ENCODE results near the gene LRRC27.

The LRRC27 gene

DNA sequence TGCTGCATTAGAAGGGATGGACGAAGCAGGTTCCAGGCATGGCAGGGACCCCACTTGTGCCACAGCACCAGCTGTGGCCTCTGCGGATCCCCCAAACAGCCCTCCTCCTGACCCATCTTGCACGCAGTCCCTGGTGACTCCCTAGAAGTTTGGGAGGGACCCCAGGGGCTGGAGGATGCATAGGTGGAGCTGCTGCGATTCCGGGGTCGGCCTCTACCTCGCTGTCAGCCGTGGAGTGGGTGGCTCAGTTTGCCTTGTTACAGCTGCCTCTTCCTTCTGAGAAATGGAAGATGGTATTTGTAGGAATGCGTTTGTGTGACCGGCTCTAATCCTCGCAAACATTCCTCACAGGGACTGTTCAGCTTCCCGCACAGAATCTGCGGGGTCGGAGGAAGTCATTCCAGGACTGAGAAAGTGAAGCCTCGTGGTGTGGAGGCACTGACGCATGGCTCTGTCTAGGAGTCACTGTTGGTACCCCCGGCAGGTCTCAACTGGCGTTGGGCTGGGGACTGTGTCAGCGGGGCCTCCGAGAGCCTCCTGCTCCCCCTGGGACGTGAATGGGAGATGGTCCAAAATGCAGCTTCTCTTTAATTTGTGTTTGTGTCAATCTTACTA lies 82.5 kb downstream of the LRRC27 start:
- no peak for DNase-seq (ENCODE audit: low read depth)

DNA sequence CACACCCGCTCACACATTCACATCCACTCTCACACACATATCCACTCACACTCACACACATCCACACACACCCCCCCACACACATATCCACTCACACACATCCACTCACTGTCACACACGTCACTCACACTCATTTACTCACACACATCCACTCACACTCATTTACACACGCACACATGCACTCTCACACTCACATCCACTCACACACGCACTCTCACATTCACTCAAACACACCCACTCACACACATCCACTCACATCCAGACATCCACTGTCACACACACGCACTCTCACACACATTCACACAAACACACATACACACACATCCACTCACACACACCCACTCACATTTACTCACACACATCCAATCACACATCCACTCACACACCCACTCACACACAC lies 83.3 kb downstream of the LRRC27 start:
- no peak for DNase-seq (ENCODE audit: low read depth)

DNA sequence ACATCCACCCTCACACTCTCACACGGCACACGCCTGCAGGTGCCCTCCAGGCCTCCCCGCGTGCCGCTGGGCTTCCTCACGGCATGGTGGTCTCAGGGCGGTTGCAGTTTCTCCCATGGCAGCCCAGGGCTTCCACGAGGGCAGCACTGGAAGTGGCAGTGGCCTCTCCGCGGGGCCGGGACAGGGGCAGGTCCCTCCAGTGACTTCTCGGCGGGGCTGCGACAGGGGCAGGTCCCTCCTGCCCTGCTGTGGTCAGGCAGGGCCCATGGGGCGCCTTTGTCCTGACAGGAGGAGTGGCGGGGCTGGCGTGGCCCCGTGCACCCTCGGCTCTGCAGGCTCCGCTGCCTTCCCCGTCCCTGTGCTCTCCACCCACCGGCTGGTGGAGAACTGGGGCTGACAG lies 84.0 kb downstream of the LRRC27 start:
- no peak for DNase-seq (ENCODE audit: low read depth)

DNA sequence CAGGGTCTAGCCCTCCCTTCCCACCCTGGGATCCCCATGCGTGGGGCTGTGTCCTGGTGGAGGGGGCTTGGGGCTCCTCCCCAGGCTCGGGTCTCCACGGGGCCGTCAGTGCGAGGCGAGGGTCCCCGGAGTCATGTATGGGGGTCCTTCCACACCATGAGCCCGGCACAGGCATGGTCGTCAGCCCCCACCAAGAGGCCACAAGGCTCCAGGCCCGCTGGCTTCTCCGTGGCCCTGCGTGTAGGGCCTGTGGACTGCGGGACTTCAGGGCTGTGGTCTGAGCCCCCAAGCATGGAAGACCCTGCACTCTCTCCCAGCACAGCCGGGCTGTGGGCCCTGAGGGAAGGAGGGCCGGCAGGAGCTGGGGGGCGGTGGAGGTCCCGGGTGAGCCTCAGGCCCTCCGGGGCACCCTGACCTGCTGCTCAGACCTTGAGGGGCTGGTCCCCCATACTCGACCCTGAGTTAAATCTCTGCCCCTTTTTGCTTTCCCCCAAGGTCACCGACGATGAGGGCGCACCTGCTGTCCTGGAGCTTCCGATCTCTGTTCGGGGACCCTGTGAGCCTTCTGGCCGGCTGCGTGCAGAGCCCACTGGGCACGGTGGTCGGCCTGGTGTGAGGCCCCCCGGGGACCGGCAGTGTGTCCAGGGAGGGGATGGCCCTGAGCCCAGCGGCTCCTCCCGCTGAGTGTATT lies 84.7 kb downstream of the LRRC27 start:
- DNase-seq (ENCODE audit: low read depth): no peak

DNA sequence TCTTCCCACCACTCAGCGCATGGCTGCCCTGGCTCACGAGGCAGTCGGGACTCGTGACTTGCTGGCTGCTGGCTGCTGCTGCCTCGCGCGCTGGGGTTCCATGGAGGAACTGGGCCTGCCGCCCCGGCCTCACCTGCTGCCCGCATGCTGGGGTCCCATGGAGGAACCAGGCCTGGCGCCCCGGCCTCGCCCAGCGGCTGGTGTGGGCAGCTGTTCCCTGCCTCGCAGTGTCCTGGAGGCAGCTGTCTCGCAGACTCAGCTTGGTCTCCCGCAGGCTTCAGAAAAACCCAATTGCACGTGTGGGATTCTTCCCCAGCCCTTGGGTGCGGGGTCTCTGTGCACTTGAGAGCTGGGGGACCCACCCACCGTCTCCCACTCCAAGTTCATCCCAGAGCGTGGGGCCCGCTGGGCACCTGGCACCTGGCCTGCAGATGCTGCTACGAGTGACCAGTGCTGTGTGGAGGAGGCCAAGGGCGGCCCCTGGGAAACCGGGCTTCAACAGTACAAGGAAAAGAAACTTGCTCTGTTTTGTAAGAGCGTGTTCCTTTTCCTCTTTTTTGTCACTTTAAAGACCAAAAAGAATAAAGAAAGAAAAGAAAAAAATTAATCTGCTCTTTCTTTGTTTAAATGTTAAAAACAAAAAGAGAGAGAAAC lies 85.4 kb downstream of the LRRC27 start:
- DNase-seq (ENCODE audit: low read depth): no peak

DNA sequence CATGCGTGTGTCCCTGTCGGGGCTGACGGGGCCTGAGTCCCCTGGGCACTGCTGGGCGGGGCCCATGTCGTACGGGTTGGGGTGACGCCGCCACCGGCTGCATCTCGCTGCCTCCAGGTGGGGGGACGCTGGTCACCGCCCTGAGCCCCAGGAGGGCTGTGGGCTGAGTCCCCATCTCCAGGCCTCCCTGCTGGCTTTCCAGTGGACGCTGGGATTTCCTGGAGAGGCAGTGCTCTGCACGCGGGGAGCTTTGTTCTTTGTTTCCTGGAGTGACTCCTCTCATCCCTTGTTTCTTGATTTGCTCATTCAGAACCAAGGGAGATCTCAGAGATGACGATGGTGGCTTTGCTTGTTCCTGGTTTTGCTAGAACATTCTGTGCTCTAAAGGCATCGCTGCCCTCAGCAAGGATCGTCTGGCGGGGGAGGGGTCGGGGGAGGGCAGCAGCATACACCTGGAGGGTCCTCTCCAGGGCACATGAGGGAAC lies 86.0 kb downstream of the LRRC27 start:
- DNase-seq (ENCODE audit: low read depth): no peak

DNA sequence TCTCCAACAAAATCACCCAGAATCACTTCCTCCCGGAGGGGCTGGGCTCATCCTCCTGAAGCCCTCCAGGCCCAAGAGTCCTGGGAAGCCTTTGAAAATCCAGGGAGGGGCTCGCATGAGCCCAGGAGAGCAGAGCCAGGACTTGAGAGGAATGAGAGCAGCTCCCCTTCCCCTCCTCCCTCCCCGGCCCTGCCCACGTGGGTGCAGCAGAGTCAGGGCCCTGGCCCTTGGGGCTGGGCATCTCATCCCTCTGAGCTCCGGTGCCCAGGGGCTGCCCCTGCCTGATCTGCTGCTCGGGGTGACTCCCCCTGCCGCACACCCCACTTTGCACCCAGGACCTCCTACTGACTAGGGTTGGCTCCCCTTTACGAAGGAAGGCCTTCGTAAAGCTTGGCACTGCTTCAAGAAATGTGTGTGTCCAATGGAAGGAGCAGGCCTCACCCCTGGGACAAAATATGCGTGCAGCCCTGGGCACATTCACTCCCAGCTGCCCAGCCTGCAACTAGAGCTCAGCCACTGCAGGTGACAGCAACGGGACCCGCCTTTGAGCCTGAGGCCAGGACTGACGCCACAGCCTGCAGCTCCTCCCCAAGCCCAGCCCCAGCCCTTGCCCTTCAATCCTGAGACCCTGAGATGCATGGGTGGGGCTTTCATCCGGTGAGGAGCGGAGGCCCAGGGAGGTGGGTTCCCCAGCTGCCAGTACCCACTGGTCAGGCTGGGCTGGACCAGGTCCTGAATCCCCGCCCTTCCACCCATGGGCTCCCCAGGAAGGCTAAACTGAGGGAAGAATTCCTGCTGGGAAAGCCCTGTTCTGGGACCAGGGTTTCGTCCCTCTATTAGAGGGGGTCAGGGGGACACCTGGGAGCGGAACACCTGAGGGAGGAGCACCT lies 86.8 kb downstream of the LRRC27 start:
- DNase-seq (ENCODE audit: low read depth): no peak

DNA sequence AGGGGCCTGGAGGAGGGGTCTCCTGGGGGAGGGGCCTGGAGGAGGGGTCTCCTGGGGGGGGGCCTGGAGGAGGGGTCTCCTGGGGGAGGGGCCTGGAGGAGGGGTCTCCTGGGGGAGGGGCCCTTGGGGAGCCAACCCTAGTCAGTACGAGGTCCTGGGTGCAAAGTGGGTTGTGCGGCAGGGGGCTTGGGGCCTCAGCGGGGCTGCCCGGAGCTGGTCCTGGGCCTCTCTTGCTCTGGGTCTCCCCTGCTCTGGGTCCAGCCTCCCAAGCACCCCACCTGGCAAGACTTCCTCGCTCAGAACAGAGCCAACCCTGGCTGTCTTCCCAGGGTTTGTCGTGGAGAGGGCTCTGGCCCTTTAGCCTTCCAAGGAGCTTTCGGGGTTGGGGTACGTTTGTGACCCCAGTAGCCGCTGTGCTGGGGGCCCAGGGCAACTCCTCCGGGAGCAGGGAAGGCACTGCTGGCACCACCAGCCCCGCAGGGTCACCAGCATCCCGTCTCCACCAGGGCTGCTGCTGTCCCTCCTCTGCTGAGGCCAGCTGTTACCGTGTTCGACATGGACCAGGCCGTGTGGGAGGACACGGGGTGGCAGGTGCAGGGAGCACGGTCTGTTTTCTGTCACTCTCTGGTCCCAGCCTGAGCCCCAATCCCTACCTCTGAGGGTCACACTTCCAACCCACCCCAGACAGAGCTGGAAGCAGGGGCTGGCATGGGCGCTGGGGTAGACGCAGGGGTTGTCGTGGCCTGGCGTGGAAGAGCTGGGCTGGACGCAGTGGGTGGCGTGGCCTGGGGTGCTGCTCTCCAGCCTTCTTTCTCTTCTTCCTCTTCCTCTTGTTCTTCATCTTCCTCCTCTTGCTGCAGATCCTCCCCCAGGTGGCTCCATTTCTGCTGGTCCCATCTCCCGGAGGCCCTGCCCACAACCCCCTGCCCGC lies 87.8 kb downstream of the LRRC27 start:
- DNase-seq (ENCODE audit: low read depth): no peak

DNA sequence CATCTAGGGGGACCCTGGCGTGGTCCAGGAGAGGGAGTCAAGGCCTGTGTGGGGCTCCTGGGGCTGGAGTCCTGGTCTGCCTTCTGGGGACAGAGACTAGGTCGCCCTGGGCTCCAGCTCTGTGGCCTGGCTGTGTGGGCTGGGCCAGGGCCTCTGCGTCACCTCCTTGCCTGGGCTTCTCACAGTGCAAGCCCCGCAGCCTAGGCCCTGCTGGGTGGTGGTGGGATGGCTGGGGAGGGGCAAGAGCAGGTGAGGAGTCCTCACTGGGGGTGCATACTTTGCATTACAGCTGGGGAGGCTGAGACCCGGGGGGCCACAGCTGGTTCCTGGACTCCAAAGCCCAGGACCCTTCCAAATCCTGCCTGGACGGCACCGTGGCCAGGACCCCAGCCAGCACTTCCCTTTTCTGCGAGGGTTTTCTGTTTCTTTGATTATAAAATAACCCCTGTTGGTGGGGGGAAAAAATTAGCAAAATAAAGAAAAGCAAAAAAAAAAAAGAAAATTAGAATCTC lies 88.5 kb downstream of the LRRC27 start:
- DNase-seq (ENCODE audit: low read depth): no peak

DNA sequence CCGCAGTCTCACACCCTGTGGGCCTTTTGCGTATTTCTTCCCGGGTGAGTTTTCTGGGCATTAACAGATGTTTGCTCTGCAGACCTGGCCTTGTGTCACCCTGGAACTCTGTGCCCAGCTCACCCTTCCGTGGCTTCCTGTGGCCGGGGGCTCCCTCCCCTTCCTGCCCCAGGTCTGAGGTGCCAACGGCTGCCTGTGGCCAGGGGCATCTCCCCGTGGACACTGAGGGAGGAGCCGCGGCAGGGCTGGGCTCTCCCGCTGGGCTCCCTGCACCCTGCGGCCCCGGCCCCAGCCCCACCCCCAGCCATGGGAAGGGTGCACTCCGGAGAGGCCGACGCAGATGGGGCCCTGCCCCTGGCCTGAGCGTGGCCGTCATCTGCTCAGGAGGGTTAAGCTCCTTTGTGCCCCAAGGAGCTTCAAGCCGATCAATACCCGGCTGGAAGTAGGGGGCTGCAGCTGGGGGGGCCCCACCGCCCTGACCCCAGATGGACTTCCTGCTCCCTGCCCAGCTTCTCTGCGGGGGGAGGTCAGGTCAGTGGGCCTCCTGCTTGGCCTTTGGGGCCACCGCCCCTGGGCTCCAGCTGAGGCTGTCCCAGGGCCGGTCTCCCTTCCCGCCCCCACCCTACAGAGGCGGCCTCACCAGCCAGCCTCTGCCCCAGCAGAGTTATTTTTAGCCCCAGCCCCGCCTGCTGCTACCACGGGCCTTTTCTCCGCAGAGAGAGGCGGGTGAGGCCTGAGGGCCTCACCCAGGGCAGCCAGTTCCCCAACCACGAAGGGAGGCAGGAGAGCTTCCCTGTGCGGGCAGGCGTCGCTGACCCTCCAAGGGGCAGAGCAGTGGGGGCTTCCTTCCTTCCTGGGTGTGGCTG lies 89.2 kb downstream of the LRRC27 start:
- no peak for DNase-seq (ENCODE audit: low read depth)

DNA sequence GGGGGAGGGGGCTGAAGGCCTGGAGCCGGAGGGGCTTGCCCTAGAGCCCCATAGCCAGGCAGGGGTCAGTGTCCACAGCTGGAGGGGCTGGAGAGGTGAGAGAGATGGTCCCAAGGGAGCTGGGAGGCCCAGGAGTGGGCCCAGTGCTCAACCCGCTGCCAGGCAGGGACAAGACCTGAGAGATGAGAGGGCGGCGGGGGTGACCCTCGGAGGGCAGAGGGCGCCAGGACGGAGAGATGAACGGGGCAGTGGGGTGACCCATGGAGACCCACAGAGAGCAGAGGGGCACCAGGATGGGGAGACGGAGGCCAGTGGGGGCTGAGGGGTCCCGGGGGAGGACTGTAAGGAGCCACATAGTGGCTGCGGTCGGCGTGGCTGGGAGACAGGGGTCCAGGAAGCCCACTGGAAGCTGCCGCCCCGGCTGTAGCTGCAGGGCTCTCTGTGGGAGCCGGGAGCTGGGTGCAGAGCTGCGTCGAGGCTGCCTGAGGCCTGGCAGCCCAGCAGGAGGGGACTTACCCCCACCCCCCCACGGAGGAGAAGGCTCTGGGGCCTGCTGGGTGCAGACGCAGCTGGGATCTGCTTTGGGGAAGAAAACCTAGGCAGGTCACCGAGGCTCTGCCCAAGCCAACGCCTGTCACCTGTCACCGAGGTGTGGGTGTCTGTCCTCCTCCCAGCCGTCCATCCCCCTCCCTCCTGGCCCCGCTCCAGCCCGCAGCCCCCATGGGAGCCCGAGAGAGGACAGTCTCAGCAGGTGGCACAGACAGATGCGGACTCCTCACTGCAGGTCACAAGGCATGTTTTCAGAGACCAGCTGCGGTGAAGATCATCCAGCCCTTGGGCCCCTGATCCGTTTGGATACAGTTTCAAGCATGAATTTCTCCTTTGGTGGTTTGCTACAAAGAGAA lies 90.1 kb downstream of the LRRC27 start:
- DNase-seq (ENCODE audit: low read depth): no peak

DNA sequence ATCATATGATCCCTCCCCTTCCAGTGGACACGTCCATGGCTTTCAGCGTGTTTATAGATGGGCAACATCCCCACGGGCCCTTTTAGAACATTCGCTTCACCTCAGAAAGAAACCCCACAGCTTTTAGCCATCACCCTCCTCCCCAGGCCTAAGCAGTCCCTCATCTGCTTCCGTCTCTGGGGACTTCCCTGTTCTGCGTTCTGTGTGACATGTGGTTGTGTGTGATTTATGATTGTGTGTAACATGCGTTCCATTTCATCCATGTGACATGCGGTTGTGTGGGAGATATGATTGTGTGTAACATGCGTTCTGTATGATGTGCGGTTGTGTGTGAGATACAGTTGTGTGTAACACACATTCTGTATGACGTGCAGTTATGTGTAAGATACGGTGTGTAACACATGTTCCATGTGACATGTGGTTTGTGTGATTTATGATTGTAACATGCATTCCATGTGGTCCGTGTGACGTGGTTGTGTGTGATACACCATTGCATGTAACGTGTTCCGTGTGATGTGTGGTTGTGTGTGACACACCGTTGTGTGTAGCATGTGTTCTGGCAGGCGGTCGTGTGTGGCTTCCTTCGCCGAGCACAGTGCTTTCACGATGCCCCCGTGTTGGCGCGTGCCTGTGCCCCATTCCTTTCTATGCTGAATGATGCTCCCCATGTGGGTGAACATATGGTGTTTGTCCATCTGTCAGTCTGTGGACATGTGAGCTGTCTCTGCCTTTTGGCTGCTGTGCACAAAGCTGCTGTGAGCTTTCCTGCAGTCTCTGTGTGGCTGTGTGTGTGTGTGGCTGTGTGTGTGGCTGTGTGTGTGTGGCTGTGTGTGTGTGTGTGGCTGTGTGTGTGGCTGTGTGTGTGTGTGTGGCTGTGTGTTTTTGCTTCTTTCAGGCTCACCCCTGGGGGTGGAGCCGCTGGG lies 91.2 kb downstream of the LRRC27 start:
- DNase-seq (ENCODE audit: low read depth): no peak

DNA sequence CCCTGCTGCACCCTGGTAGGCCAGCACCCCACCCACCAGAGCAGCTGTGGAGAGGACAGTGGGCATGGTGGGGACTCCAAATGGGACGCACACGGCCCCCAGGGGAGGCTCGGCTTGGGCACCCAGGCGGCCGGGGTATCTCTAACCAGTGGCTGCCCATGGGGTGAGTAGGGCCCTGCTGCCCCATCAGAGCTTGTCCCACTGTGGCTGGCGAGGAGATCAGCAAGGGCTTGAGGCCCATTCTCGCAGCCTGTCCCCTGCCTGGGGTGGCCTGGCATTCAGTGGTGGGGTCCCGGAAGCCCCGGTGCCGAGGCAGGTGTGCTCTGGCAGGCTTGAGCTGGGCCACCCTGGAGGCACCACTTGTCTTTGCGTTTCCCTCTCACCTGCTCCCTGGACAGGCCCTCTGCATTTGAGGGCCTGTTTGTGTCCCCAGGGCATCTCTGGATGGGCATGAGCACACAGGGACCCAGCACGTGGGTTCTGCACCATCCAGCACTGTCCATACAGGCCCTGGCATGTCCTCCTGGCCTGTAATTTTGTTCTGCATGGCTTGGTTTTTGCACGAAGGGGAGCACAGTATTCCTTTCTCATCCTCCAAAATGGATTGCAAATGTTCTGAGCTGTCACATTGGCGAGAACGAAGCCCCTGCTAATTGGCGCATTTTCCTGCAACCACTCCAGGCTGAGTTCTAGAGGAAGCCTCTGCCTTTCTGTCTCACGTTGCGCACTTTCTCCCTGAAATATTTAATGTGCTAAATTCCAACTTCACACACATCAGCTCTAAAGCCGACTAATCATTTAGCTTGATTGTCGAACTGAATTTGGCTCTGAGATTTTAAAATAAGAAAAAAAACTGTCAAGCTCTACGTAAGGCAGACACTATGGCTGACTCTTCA lies 92.2 kb downstream of the LRRC27 start:
- DNase-seq (ENCODE audit: low read depth): no peak

DNA sequence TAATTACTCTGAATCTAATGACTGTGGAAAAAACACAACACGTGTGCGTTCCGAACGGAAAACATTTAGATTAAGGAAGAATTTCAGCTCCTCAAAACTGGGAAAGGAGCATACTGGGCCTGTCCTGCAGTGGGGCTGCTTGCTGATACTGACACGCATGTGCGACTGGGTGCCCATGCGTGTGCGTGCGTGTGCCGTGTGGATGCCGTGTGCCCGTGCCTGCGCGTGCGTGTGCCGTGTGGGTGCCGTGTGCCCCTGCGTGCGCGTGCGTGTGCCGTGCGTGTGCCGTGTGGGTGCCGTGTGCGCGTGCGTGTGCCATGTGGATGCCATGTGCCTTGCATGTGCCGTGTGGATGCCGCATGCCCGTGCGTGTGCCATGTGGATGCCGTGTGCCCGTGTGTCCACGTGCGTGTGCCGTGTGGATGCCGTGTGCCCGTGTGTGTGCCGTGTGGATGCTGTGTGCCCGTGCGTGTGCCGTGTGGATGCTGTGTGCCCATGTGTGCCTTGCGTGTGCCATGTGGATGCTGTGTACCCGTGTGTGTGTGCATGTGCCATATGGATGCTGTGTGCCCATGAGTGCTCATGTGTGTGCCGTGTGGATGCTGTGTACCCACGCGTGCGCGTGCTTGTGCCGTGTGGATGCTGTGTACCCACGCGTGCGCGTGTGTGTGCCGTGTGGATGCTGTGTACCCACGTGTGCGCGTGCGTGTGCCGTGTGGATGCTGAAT lies 93.2 kb downstream of the LRRC27 start:
- no peak for DNase-seq (ENCODE audit: low read depth)

DNA sequence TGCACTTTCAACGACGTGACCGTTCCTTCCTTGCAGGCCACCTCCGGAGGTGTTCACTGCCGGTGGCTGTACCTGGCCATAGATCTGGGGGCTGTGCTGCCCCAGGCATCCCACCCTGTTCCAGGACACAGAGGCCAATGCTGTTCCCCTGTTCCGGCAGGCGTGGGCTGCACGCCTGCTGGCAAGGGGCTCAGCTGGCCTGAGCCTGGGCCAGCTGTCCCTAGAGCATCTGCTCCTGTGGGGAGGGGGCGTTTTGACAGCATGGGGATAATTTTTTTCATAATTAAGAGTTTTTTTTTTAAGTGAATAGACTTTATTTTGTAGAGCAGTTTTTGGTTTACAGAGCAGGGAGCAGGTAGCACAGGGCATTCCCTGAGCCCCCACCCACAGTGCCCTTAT lies 93.8 kb downstream of the LRRC27 start:
- DNase-seq (ENCODE audit: low read depth): no peak

Measured in GM04503 (cell line).